Suprapubic skin (tissue), 4 donors: ENCODE results near the gene LRP2BP. TPM values are rescaled to one million over a fixed set of nuclear protein-coding genes. Genes with fewer than 3 reads are reported as not detected.
"Not testable (repeated sequence)": the region's sequence is repeated elsewhere in the genome, so short reads cannot be mapped to it uniquely, and the experiment has no call there.

Experiments
- DNase-seq, 2 donors: peaks; one replicate each; pipeline ENCODE4 v3.0.0-alpha.2; 2019; ENCODE audit warnings: low spot score in 2 of 2
- H3K27ac ChIP-seq: fragments of 200-600 bp; sonication (generic); one replicate; pipeline ENCODE4 v1.5.1; 2019
- H3K27me3 ChIP-seq: fragments of 200-600 bp; sonication (generic); one replicate; pipeline ENCODE4 v1.5.1; 2019
- H3K36me3 ChIP-seq: fragments of 200-600 bp; sonication (generic); one replicate; pipeline ENCODE4 v1.5.1; 2019
- H3K4me1 ChIP-seq: fragments of 200-600 bp; sonication (generic); one replicate; pipeline ENCODE4 v1.5.1; 2019
- H3K4me3 ChIP-seq: fragments of 200-600 bp; sonication (generic); one replicate; pipeline ENCODE4 v1.5.1; 2019; ENCODE audit warnings: mild to moderate bottlenecking
- H3K9me3 ChIP-seq: fragments of 200-600 bp; sonication (generic); one replicate; pipeline ENCODE4 v1.5.1; 2019
- EP300 ChIP-seq: sonication (generic); formaldehyde crosslinking; IDR thresholded peaks from one replicate; pipeline ENCODE4 v1.6.1; 2017; ENCODE audit warnings: antibody characterized with exemption
- POLR2A ChIP-seq, 2 donors: fragments of 450-650 bp; IDR thresholded peaks; one replicate each; pipeline ENCODE4 v1.6.1; 2017; ENCODE audit warnings: antibody characterized with exemption in 2 of 2, mild to moderate bottlenecking in 2 of 2, moderate library complexity in 2 of 2
- POLR2AphosphoS5 ChIP-seq, 3 donors: sonication (generic); formaldehyde crosslinking; IDR thresholded peaks; one replicate each; pipeline ENCODE4 v1.6.1; 2017; ENCODE audit warnings: antibody characterized with exemption in 3 of 3
- WGBS: methylation state at CpG from one replicate; pipeline ENCODE4 v1.1.5; 2018; 5-methylcytosine and 5-hydroxymethylcytosine counted together
- total RNA-seq, 4 donors: library from RNA; depleted of rRNA; stranded (reverse); fragments of >200 nt; gene quantifications; one replicate each; pipeline ENCODE4 v1.1.0, GENCODE V29; 2016
- TF ChIP-seq, protein P1 (sequence below), 2 donors: fragments of 200-600 bp in 1 of 2; fragments of 450-650 bp in 1 of 2; sonication (generic) in 1 of 2; IDR thresholded peaks; one replicate each; pipeline ENCODE4 v1.5.1; 2016 to 2019; ENCODE audit warnings: antibody characterized with exemption in 2 of 2, mild to moderate bottlenecking in 1 of 2, moderate library complexity in 1 of 2

LRP2BP gene
- total RNA-seq, 4 donors from 2014 or later: 0.60 to 3.1 (median 1.3) TPM

- Histone ChIP-seq H3K36me3 (peaks cover 2% of the 10 kb centered on the region), H3K4me3 (no peak overlapping the region), H3K4me1 (no peaks in the 10 kb centered on the region), H3K9me3 (no peaks in the 10 kb centered on the region), H3K27ac (no peak overlapping the region), H3K27me3 (no peaks in the 10 kb centered on the region)
- no peak for DNase-seq
- WGBS: 97% methylated on average over 4 of the region's 4 CpGs
- no peak for TF ChIP-seq POLR2A (IDR thresholded peaks at IDR 0.05)
- TF ChIP-seq, protein P1, sequence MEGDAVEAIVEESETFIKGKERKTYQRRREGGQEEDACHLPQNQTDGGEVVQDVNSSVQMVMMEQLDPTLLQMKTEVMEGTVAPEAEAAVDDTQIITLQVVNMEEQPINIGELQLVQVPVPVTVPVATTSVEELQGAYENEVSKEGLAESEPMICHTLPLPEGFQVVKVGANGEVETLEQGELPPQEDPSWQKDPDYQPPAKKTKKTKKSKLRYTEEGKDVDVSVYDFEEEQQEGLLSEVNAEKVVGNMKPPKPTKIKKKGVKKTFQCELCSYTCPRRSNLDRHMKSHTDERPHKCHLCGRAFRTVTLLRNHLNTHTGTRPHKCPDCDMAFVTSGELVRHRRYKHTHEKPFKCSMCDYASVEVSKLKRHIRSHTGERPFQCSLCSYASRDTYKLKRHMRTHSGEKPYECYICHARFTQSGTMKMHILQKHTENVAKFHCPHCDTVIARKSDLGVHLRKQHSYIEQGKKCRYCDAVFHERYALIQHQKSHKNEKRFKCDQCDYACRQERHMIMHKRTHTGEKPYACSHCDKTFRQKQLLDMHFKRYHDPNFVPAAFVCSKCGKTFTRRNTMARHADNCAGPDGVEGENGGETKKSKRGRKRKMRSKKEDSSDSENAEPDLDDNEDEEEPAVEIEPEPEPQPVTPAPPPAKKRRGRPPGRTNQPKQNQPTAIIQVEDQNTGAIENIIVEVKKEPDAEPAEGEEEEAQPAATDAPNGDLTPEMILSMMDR (IDR thresholded peaks at IDR 0.05): no peak
- no peak for TF ChIP-seq EP300
- no peak for TF ChIP-seq POLR2AphosphoS5 (IDR thresholded peaks at IDR 0.05)
Observed at GRCh38 chr4:185334326-185334725, 61.4 kb downstream of the LRP2BP start.

- no peaks in the 10 kb centered on the region for H3K27me3 ChIP-seq
- no peaks in the 10 kb centered on the region for H3K9me3 ChIP-seq
- peaks cover 2% of the 10 kb centered on the region for H3K36me3 ChIP-seq
- 73% methylated on average over 3 of the region's 3 CpGs for WGBS
- H3K27ac ChIP-seq: no peak overlapping the region
- no peak for DNase-seq
- H3K4me1 ChIP-seq: no peaks in the 10 kb centered on the region
- no peak overlapping the region for H3K4me3 ChIP-seq
- no peak for TF ChIP-seq EP300
- TF ChIP-seq, protein P1 (IDR thresholded peaks at IDR 0.05): no peak
- TF ChIP-seq POLR2AphosphoS5 (IDR thresholded peaks at IDR 0.05): no peak
- no peak for TF ChIP-seq POLR2A (IDR thresholded peaks at IDR 0.05)
Observed at GRCh38 chr4:185332575-185333464, 62.9 kb downstream of the LRP2BP start.

GRCh38 chr4:185329879-185330510 lies 65.7 kb downstream of the LRP2BP start:
- 96% methylated on average over 2 of the region's 2 CpGs for WGBS
- not testable (repeated sequence) for H3K4me3 ChIP-seq, H3K9me3 ChIP-seq, H3K27ac ChIP-seq, H3K36me3 ChIP-seq, H3K4me1 ChIP-seq, DNase-seq, H3K27me3 ChIP-seq

DNA sequence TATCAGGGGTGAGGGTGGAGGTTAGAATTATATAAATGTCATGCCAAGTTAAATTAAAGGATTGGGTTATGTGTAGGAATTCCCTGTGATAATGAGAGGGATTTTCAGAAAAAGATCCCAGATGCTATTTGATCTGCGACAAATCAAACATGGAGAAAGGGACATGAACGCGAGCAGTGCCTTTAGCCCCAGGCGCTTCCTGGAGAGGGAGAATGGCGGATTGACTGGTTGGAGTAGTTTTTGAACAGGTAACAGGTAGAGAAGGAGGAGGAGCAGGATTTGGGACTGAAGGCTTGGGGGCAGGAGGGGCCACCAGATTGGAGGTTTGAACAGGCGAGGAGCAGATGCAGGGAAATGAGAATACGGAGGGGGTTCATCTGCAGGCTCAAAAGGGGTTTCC lies 67.1 kb downstream of the LRP2BP start:
- no peaks in the 10 kb centered on the region for H3K27me3 ChIP-seq
- peaks cover 7% of the 10 kb centered on the region for H3K36me3 ChIP-seq
- H3K27ac ChIP-seq: no peak overlapping the region
- WGBS: 90% methylated on average over 7 of the region's 7 CpGs
- H3K9me3 ChIP-seq: no peaks in the 10 kb centered on the region
- DNase-seq: no peak
- no peak overlapping the region for H3K4me3 ChIP-seq
- TF ChIP-seq POLR2A (IDR thresholded peaks at IDR 0.05) (no peak), EP300 (no peak), POLR2AphosphoS5 (IDR thresholded peaks at IDR 0.05) (no peak)
- TF ChIP-seq, protein P1 (IDR thresholded peaks at IDR 0.05): no peak
- peaks cover 6% of the 10 kb centered on the region for H3K4me1 ChIP-seq

DNA sequence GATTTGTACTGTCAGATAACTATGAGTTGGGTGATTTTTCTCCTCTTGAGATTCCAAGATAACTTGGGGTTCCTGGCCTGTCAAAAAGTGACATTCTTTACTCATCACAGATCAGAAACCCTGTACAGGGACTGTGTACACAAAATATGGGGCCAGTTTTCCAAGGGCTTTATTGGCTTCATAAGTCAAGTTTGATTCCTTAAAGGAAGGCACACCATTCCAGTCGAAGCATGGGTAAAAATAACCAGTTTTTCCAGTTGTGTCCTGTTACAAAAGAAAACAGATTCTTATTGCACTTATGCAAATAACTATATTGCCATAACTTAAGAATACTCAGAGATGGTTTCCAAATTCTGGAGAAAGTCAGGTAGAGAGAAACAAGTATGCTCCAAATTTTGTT lies 70.0 kb downstream of the LRP2BP start:
- 39% methylated on average over 1 of the region's 1 CpG for WGBS
- H3K9me3 ChIP-seq, DNase-seq, H3K27me3 ChIP-seq, H3K4me3 ChIP-seq, H3K27ac ChIP-seq, H3K4me1 ChIP-seq, H3K36me3 ChIP-seq: not testable (repeated sequence)

- H3K27ac ChIP-seq: not testable (repeated sequence)
Observed at GRCh38 chr4:185324361-185324760, 71.4 kb downstream of the LRP2BP start.

More at GRCh38 chr4:185324361-185324760, 71.4 kb downstream of the LRP2BP start:
- H3K4me3 ChIP-seq, H3K27me3 ChIP-seq, H3K9me3 ChIP-seq, H3K36me3 ChIP-seq, H3K4me1 ChIP-seq, DNase-seq: not testable (repeated sequence)
- 83% methylated on average over 6 of the region's 6 CpGs for WGBS
